Measurements from ENCODE around the gene SREBF1.
A peak's percentile ranks its signal among the peaks of the same experiment; 100 is the strongest.

SREBF1 gene

GRCh38 chr17:17836818-17837379 is at the start of gene SREBF1:
TSS of gene SREBF1 (minus strand) at chr17:17836986. CDS start at chr17:17836817, 169 bp downstream.
- DNase-seq: peak; percentile 78 to 80

- DNase-seq: no peak
These were observed 49.4 kb upstream of the SREBF1 start for GRCh38 chr17:17886226-17886625.

- no peak for DNase-seq
These were observed 47.9 kb upstream of the SREBF1 start for GRCh38 chr17:17884391-17885357.

DNA sequence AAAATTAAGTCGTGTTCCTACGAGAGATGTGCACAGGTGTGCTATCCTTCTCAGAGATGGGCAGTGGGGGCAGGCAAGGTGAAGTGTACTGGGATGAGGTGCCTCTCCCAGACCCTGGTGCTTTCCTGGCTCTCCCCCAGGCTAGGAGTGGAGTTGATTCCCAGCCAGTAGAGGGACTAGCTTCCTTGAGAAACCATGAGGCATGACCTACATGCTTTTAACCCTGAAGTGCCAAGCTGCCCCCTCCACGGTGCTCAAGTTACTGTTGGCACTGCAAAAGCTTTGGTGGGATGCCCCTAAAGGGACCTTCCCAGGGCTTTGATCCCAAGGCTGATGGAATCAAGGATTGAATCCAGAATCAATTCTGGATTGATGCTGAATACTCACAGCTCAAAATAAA is 47.0 kb upstream of the SREBF1 start:
- no peak for DNase-seq

DNA sequence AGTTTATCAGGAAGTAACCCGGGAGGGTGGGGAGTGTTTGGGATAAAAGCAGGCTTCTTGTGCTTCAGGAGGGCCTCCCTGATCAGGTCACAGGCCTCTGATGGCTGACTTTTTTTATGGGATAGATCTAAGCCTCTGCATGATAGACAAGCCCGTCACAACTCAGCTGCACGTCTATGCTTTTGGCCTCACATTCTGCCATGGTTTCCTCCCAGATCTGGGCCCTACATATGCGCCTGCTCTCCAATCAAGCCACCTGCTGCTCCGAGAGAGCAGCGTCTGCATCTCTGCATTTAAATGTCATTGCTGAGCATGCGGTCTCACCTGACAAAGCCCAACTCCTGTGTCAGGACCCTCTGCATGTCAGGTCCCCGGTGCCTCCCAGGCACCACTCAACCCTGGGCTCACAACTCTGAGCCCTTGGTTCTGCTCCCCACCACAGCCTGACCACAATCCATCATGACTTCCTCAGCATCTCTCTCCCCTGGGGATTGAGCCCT is 45.3 kb upstream of the SREBF1 start:
- no peak for DNase-seq

GRCh38 chr17:17880577-17881196 is 43.9 kb upstream of the SREBF1 start:
- no peak for DNase-seq

DNA sequence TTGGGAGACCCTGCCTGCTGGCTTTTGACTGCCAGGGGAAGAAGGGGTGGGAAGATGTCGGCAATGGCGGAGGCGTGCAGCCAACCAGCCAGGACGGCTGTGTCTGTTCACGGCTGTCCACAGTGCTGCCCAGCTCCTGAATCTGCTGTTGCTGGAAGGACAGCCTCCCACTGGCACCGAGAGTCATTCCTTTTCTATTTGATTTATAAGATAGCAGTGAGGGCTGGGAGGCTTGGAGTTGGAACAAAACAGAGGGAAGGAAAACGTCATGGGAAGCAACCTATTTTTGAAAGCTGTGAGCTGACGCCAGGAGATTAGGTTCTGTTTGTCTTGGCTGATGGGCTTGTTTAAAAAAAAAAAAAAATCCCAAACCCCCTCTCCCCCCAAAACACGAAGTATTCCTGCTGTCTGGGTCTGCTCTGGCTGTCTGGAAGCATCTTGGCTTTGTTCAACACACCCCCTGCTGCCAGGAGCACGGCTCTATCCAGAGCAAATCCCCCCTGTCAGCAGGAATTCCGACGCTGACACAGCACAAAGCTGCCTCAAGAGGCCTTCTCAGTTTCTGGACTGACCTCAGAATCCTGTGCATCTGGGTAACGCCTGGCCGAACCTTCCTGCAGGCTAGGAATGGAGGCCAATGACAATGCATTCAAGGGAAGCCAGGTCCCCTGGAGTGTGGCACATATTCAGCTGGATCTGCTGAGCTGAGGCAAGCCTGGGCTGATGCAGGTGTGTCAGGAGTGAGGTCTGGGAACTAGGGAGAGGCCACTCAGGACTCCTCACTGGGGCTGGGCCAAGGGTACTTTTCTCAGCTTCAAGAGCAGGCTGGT is 41.0 kb upstream of the SREBF1 start:
- no peak for DNase-seq

GRCh38 chr17:17876959-17877528 is 40.3 kb upstream of the SREBF1 start:
- DNase-seq: no peak

DNA sequence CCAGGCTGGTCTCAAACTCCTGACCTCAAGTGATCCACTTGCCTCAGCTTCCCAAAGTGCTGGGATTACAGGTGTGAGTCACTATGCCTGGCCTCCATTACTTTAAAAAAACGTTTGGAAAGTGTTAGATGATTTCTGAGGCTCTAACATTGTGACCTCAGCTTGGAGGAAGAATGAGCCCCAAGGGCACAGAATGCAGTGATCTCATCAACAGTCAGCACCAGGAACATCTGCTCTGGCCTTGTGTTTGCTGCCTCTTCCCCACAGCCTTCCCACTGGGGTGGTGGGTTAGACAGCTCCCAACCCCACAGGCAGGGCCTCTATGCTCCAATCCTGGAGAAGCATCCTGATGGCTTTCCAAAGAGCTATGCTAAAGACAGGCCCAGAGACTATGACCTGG is 37.7 kb upstream of the SREBF1 start:
- no peak for DNase-seq

DNA sequence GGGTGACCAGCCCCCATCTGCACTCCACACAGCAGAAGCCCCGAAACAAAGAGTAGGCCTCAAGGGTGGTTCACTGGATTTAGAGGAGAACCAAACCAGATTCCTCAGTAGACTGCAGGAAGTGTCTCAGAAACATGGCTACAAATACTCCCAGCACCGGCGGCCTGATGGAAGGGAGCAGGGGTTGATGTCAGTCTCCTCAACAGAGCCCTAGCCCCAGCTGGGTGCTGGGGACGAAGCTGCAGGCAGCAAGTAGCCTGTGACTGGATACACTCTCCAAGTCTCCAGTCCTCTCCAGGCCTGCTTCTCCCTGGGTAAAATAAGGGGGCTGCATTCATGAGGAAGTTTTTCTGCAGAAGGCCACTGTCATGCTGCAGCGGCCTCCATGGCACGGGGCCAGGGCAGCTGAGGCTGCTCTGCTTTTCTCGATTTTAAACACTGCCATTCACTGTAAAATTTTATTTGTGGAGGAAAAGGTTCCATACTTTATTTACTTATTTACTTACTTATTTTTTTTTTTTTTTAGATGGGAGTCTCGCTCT is 36.7 kb upstream of the SREBF1 start:
- DNase-seq: no peak

GRCh38 chr17:17872547-17873345 is 36.0 kb upstream of the SREBF1 start:
- no peak for DNase-seq

DNA sequence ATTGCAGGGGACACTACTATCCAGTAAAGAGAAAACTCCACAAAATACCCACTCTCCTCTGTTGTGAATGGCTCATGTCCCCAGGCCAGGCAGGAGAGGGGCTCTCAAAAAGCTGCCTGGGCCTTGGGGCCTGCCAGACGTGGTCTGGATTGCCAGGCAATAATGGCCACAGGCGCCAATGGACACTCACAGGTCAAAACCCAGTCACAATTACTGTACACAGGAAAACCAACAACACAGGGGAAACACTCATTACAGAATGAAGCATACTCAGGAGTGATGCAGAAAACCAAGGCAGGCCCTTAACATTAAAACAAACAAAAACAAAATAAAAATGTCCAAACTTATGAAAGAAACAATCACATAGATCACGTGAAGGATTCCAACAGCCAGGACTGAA is 35.1 kb upstream of the SREBF1 start:
- no peak for DNase-seq

DNA sequence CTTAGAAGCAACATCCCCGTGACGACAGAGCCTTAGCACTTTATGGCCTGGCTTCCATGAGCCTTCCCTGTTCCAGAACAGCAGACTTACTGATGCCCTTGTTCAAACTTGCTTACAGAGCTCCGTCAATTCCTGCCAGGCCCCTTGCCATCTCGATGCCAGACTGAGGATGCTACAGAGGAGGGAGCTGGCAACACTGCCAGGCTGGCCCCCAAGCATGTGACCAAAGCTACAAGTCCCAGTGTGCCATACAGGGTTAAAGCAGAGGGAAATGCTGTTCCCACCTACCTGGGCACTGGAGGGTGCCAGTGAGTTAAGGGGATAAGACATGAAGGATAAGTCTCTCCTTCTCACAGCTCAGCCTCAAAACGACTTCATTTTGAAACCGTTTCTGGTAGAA is 33.5 kb upstream of the SREBF1 start:
- DNase-seq: no peak

GRCh38 chr17:17868641-17869522 is 32.1 kb upstream of the SREBF1 start:
- DNase-seq: no peak

- DNase-seq: no peak
These were observed 30.1 kb upstream of the SREBF1 start for GRCh38 chr17:17866897-17867296.

GRCh38 chr17:17866425-17866824 is 29.6 kb upstream of the SREBF1 start:
- no peak for DNase-seq

GRCh38 chr17:17865035-17865434 is 28.2 kb upstream of the SREBF1 start:
- DNase-seq: no peak

- DNase-seq: no peak
These were observed 24.0 kb upstream of the SREBF1 start for GRCh38 chr17:17860766-17861107.

GRCh38 chr17:17859909-17860765 is 23.4 kb upstream of the SREBF1 start:
- DNase-seq: peak; percentile 76 to 78

Measured in CD4-positive, alpha-beta T cell treated with Interleukin-1 beta for 1 hour (primary cell).